Measurements from ENCODE around the gene PHETA2.
"Not testable (repeated sequence)": the region's sequence is repeated elsewhere in the genome, so short reads cannot be mapped to it uniquely, and the experiment has no call there.

The PHETA2 gene

GRCh38 chr22:42071508-42071907 lies 2.5 kb upstream of the PHETA2 start:
- H3K4me3 ChIP-seq (ENCODE audit: low read length) = peak overlapping the region; percentile 76
- H3K36me3 ChIP-seq (ENCODE audit: control insufficient read depth, insufficient read depth, low read length, severe bottlenecking); DNase-seq (ENCODE audit: low read depth); H3K27me3 ChIP-seq (replicated peaks; ENCODE audit: control insufficient read depth, insufficient read depth, low read length); H3K9me3 ChIP-seq (ENCODE audit: control insufficient read depth, low read length): not testable (repeated sequence)
- peak overlapping the region; percentile 74 for H3K9ac ChIP-seq (ENCODE audit: low read length)
- H3K4me1 ChIP-seq (ENCODE audit: control insufficient read depth, insufficient read depth, low read length) = peaks cover 31% of the 10 kb centered on the region

- Histone ChIP-seq H3K27me3 (replicated peaks; ENCODE audit: control insufficient read depth, insufficient read depth, low read length) (no peaks in the 10 kb centered on the region), H3K36me3 (ENCODE audit: control insufficient read depth, insufficient read depth, low read length, severe bottlenecking) (peaks cover 11% of the 10 kb centered on the region), H3K4me3 (ENCODE audit: low read length) (no peak overlapping the region), H3K9me3 (ENCODE audit: control insufficient read depth, low read length) (no peaks in the 10 kb centered on the region), H3K9ac (ENCODE audit: low read length) (no peak overlapping the region), H3K4me1 (ENCODE audit: control insufficient read depth, insufficient read depth, low read length) (peaks cover 33% of the 10 kb centered on the region)
- DNase-seq (ENCODE audit: low read depth) = no peak
Measured at GRCh38 chr22:42072606-42073330, 1.3 kb upstream of the PHETA2 start.

- peak overlapping the region; percentile 82 for H3K4me3 ChIP-seq (ENCODE audit: low read length)
Measured at GRCh38 chr22:42073621-42074041, 417 bp upstream of the PHETA2 start.

GRCh38 chr22:42074846-42075676 lies 1.0 kb downstream of the PHETA2 start:
- peak overlapping the region; percentile 82 for H3K4me3 ChIP-seq (ENCODE audit: low read length)
- no peaks in the 10 kb centered on the region for H3K9me3 ChIP-seq (ENCODE audit: control insufficient read depth, low read length)
- H3K9ac ChIP-seq (ENCODE audit: low read length) = peak overlapping the region; percentile 95
- H3K36me3 ChIP-seq (ENCODE audit: control insufficient read depth, insufficient read depth, low read length, severe bottlenecking) = peaks cover 11% of the 10 kb centered on the region
- no peak for DNase-seq (ENCODE audit: low read depth)
- peaks cover 42% of the 10 kb centered on the region for H3K4me1 ChIP-seq (ENCODE audit: control insufficient read depth, insufficient read depth, low read length)
- H3K27me3 ChIP-seq (replicated peaks; ENCODE audit: control insufficient read depth, insufficient read depth, low read length) = no peaks in the 10 kb centered on the region

More at GRCh38 chr22:42073621-42074041, 417 bp upstream of the PHETA2 start:
- Histone ChIP-seq H3K36me3 (ENCODE audit: control insufficient read depth, insufficient read depth, low read length, severe bottlenecking) (peaks cover 11% of the 10 kb centered on the region), H3K9me3 (ENCODE audit: control insufficient read depth, low read length) (no peaks in the 10 kb centered on the region), H3K9ac (ENCODE audit: low read length) (peak overlapping the region; percentile 95), H3K27me3 (replicated peaks; ENCODE audit: control insufficient read depth, insufficient read depth, low read length) (no peaks in the 10 kb centered on the region), H3K4me1 (ENCODE audit: control insufficient read depth, insufficient read depth, low read length) (peaks cover 41% of the 10 kb centered on the region)
- DNase-seq (ENCODE audit: low read depth) = no peak

DNA sequence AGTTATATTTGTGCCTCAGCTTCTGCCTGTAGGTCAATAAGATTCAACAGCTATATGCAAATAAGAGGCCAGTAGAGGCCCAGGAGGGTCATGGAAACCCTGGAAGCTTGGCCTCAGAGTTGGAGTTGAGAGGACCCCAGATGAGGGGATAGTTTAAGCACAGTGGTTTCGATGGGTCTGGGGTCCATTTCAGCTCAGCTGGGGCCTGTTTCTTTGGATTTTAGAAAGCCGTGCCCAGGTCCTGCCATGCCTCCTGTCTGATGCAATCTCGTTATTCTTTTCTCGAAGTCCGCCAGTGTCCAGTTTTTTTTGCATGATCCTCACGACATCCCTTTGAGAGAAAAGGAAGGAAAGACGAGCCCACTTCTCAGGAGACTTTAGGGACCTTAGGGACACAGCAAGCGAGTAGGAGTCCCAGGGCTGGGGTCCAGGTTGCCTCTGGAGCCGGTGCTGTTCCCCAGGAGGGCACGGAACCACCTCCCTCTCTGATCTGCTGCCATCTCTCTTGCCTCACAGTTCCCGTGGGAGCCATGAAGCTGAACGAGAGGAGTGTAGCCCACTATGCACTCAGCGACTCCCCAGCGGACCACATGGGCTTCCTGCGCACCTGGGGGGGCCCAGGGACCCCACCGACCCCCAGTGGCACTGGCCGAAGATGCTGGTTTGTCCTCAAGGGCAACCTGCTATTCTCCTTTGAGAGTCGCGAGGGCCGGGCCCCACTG lies 2.9 kb downstream of the PHETA2 start:
- H3K36me3 ChIP-seq (ENCODE audit: control insufficient read depth, insufficient read depth, low read length, severe bottlenecking) = peaks cover 11% of the 10 kb centered on the region
- no peak for DNase-seq (ENCODE audit: low read depth)
- H3K4me1 ChIP-seq (ENCODE audit: control insufficient read depth, insufficient read depth, low read length) = peaks cover 37% of the 10 kb centered on the region
- no peak overlapping the region for H3K9ac ChIP-seq (ENCODE audit: low read length)
- H3K27me3 ChIP-seq (replicated peaks; ENCODE audit: control insufficient read depth, insufficient read depth, low read length) = no peaks in the 10 kb centered on the region
- H3K9me3 ChIP-seq (ENCODE audit: control insufficient read depth, low read length) = no peaks in the 10 kb centered on the region
- no peak overlapping the region for H3K4me3 ChIP-seq (ENCODE audit: low read length)

DNA sequence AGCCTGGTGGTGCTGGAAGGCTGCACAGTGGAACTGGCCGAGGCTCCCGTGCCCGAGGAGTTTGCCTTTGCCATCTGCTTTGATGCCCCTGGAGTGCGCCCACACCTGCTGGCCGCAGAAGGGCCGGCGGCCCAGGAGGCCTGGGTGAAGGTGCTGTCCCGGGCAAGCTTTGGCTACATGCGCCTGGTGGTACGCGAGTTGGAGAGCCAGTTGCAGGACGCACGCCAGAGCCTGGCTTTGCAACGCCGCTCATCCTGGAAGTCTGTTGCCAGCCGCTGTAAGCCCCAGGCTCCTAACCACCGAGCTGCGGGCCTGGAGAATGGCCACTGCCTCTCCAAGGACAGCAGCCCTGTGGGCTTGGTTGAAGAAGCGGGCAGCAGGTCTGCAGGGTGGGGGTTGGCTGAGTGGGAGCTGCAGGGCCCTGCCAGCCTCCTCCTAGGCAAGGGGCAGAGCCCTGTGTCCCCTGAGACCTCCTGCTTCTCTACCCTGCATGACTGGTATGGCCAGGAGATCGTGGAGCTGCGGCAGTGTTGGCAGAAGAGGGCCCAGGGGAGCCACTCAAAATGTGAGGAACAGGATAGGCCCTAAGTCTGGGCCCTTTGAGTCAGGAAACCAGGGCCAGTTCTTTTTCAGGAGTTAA lies 3.6 kb downstream of the PHETA2 start:
- no peak overlapping the region for H3K4me3 ChIP-seq (ENCODE audit: low read length)
- H3K36me3 ChIP-seq (ENCODE audit: control insufficient read depth, insufficient read depth, low read length, severe bottlenecking) = peaks cover 14% of the 10 kb centered on the region
- no peak for DNase-seq (ENCODE audit: low read depth)
- H3K4me1 ChIP-seq (ENCODE audit: control insufficient read depth, insufficient read depth, low read length) = peaks cover 37% of the 10 kb centered on the region
- no peaks in the 10 kb centered on the region for H3K9me3 ChIP-seq (ENCODE audit: control insufficient read depth, low read length)
- H3K27me3 ChIP-seq (replicated peaks; ENCODE audit: control insufficient read depth, insufficient read depth, low read length) = no peaks in the 10 kb centered on the region
- peak overlapping the region; percentile 94 for H3K9ac ChIP-seq (ENCODE audit: low read length)

DNA sequence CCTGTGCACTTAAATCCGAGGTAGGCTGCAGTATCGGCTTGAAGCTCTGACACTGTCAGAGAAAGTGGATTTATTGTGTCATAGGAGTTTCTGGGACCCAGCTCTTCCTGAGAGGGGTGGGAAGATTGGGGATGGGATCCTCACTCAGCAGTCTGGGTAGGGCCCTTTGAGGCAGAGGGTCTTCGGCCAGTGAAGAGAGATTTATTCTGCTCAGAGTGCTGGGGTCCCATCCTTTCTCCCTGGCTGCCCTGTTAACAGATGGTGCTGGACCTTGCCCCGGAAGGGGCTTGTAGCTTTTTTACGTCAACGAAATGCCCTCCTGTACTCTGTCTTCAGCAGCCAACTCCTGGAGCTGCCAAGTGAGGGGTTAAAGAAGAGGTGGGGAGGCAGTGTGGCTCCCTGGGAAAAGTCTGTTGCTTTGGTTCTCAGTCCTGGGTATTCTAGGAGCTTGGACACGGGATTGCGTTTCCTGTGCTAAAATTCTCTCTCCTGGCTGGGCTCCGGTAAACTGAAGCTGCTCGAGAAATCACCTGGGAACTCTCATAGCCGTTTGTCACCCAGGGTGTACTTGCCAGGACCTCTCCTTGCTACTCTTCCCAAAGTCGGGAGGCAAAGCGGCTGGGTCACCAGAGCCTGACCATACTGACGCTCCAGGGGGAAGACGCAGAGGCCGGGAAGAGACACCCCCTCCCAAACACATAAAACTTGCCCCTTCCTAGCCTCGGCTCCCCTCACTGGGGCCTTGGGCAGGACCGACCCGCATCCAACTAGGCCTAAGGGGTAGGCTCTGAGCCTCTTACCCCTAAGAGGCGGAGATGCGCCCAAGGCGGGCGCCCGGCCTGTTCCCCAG lies 4.6 kb downstream of the PHETA2 start:
- Histone ChIP-seq H3K9ac (ENCODE audit: low read length) (peak overlapping the region; percentile 94), H3K27me3 (replicated peaks; ENCODE audit: control insufficient read depth, insufficient read depth, low read length) (no peaks in the 10 kb centered on the region), H3K4me3 (ENCODE audit: low read length) (peak overlapping the region; percentile 90), H3K9me3 (ENCODE audit: control insufficient read depth, low read length) (no peaks in the 10 kb centered on the region), H3K36me3 (ENCODE audit: control insufficient read depth, insufficient read depth, low read length, severe bottlenecking) (peaks cover 20% of the 10 kb centered on the region), H3K4me1 (ENCODE audit: control insufficient read depth, insufficient read depth, low read length) (peaks cover 32% of the 10 kb centered on the region)
- DNase-seq (ENCODE audit: low read depth) = peak; percentile 25

GRCh38 chr22:42079319-42080251 lies 5.5 kb downstream of the PHETA2 start, which contains the start of gene SMDT1:
Gene SMDT1, plus strand, starts transcription at chr22:42079700. Its CDS starts 69 bp downstream, at chr22:42079769.
- Histone ChIP-seq H3K9me3 (ENCODE audit: control insufficient read depth, low read length) (no peaks in the 10 kb centered on the region), H3K36me3 (ENCODE audit: control insufficient read depth, insufficient read depth, low read length, severe bottlenecking) (peaks cover 27% of the 10 kb centered on the region), H3K27me3 (replicated peaks; ENCODE audit: control insufficient read depth, insufficient read depth, low read length) (no peaks in the 10 kb centered on the region), H3K9ac (ENCODE audit: low read length) (peak within 1 kb of the TSS; percentile 94), H3K4me1 (ENCODE audit: control insufficient read depth, insufficient read depth, low read length) (peaks cover 28% of the 10 kb centered on the region), H3K4me3 (ENCODE audit: low read length) (peak within 1 kb of the TSS; percentile 90)
- DNase-seq (ENCODE audit: low read depth) = peak; percentile 100

DNA sequence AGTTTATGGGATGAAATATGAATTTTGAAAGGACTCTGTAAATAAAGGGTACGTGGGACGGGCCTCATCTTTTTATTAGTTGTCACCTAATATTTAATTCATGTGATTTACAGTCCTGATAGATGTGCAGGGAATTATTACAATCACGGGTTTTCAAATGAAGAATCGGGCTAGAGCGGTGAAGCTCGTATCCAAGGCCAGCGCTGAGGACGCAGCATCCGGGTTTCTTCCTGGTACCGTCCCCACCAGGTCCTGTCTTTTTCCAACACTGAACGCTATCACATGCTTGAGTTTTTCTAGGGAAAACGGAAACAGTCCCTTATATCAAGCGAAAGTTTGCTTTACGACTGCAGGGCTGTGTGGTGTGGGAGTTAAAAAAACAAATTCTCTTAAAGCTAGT lies 6.2 kb downstream of the PHETA2 start:
- peaks cover 34% of the 10 kb centered on the region for H3K36me3 ChIP-seq (ENCODE audit: control insufficient read depth, insufficient read depth, low read length, severe bottlenecking)
- peak overlapping the region; percentile 90 for H3K4me3 ChIP-seq (ENCODE audit: low read length)
- peak; percentile 72 for DNase-seq (ENCODE audit: low read depth)
- H3K27me3 ChIP-seq (replicated peaks; ENCODE audit: control insufficient read depth, insufficient read depth, low read length) = no peaks in the 10 kb centered on the region
- peaks cover 23% of the 10 kb centered on the region for H3K4me1 ChIP-seq (ENCODE audit: control insufficient read depth, insufficient read depth, low read length)
- no peaks in the 10 kb centered on the region for H3K9me3 ChIP-seq (ENCODE audit: control insufficient read depth, low read length)
- peak overlapping the region; percentile 94 for H3K9ac ChIP-seq (ENCODE audit: low read length)
